B cell (primary cell): Measurements from ENCODE around the gene CRLF2. TPM values are rescaled to one million over a fixed set of nuclear protein-coding genes. Genes with fewer than 3 reads are reported as not detected.
"Not testable (repeated sequence)": the region's sequence is repeated elsewhere in the genome, so short reads cannot be mapped to it uniquely, and the experiment has no call there.

ENCODE experiments used
- ATAC-seq: fragments of 200-7000 bp; cut with Tn5 transposase; one replicate; pipeline ENCODE4 v1.10.0; 2021; ENCODE audit warnings: low read depth, mild to moderate bottlenecking, moderate number of reproducible peaks, moderate library complexity
- CTCF ChIA-PET: fragments of 350-600 bp; sonication (Branson Sonifier 250); formaldehyde crosslinking; loops from one replicate; lab custom pipeline; 2021; ENCODE audit warnings: antibody characterized with exemption, inconsistent platforms; lab: Charles Lee
- POLR2A ChIA-PET: fragments of 350-600 bp; sonication (Branson Sonifier 250); formaldehyde crosslinking; loops from one replicate; lab custom pipeline; 2021; ENCODE audit warnings: antibody characterized with exemption; lab: Charles Lee
- DNase-seq: peaks from one replicate; pipeline ENCODE4 v3.0.0; 2013
- H2AFZ ChIP-seq: 2 replicates; pipeline ENCODE4 v1.6.1; 2012; ENCODE audit warnings: mild to moderate bottlenecking, low read depth, low read length; ENCODE audit not compliant: insufficient read depth, poor library complexity, severe bottlenecking
- H3K27ac ChIP-seq, 2 donors: 1 replicate in 1 of 2; 2 replicates in 1 of 2; pipeline ENCODE4 v1.5.1; 2012 to 2013; ENCODE audit warnings: low read length in 2 of 2, mild to moderate bottlenecking in 2 of 2, moderate library complexity in 1 of 2
- H3K27me3 ChIP-seq, 4 experiments: fragments of 200-600 bp in 1 of 4; sonication (generic) in 1 of 4; replicated peaks in 1 of 4; 1 replicate in 2 of 4; 2 replicates in 2 of 4; pipeline versions ENCODE4 v1.6.1 to v1.7.0; 2013 to 2016; ENCODE audit warnings: low read length in 3 of 4, mild to moderate bottlenecking in 2 of 4, mixed read lengths in 1 of 4, moderate library complexity in 1 of 4; ENCODE audit not compliant: insufficient read depth in 4 of 4, control insufficient read depth in 3 of 4; ENCODE audit errors: control extremely low read depth in 1 of 4
- H3K36me3 ChIP-seq, 2 experiments: replicated peaks in 1 of 2; 1 replicate in 1 of 2; 2 replicates in 1 of 2; pipeline versions ENCODE4 v1.6.1 to v1.7.1; 2013; ENCODE audit warnings: low read length in 1 of 2; ENCODE audit not compliant: insufficient read depth in 2 of 2, control insufficient read depth in 1 of 2; ENCODE audit errors: control extremely low read depth in 1 of 2, extremely low read depth in 1 of 2
- H3K4me1 ChIP-seq, 2 donors: fragments of 200-600 bp in 1 of 2; sonication (generic) in 1 of 2; 1 replicate in 1 of 2; 2 replicates in 1 of 2; pipeline versions ENCODE4 v1.5.1 to v1.6.1; 2013 to 2017; ENCODE audit warnings: low read length in 2 of 2; ENCODE audit not compliant: control insufficient read depth in 2 of 2, insufficient read depth in 2 of 2
- H3K4me2 ChIP-seq: replicated peaks from 2 replicates; pipeline ENCODE3; 2012; ENCODE audit warnings: mild to moderate bottlenecking, low read depth, low read length; ENCODE audit not compliant: poor library complexity, severe bottlenecking
- H3K4me3 ChIP-seq, 5 experiments: fragments of 200-600 bp in 1 of 5; sonication (generic) in 1 of 5; 1 replicate in 3 of 5; 2 replicates in 2 of 5; pipeline versions ENCODE4 v1.5.1 to v1.7.0; 2011 to 2016; ENCODE audit warnings: low read length in 4 of 5, mild to moderate bottlenecking in 4 of 5, low read depth in 2 of 5, control low read depth in 1 of 5, moderate library complexity in 1 of 5; ENCODE audit not compliant: insufficient read depth in 1 of 5; ENCODE audit errors: control extremely low read depth in 1 of 5, extremely low read depth in 1 of 5
- H3K79me2 ChIP-seq: fragments of 200-600 bp; sonication (generic); one replicate; pipeline ENCODE4 v1.6.0; 2016; ENCODE audit warnings: low read length; ENCODE audit not compliant: control insufficient read depth, insufficient read depth
- H3K9ac ChIP-seq: fragments of 200-600 bp; sonication (generic); 2 replicates; pipeline ENCODE4 v1.6.1; 2017; ENCODE audit warnings: mild to moderate bottlenecking, low read length, moderate library complexity
- H3K9me3 ChIP-seq, 3 donors: one replicate each; pipeline versions ENCODE4 v1.6.1 to v1.7.1; 2013; ENCODE audit warnings: low read length in 2 of 3; ENCODE audit not compliant: control insufficient read depth in 2 of 3, insufficient read depth in 1 of 3; ENCODE audit errors: control extremely low read depth in 1 of 3
- H4K20me1 ChIP-seq: 2 replicates; pipeline ENCODE4 v1.6.0; 2012; ENCODE audit warnings: mild to moderate bottlenecking, low read length; ENCODE audit not compliant: insufficient read depth, control insufficient read depth, poor library complexity, severe bottlenecking
- H3K27ac Mint-ChIP-seq: one replicate; pipeline ENCODE4 v1.8.0; 2021; ENCODE audit warnings: mixed read lengths
- H3K27me3 Mint-ChIP-seq: one replicate; pipeline ENCODE4 v1.8.0; 2021; ENCODE audit warnings: mixed read lengths
- H3K4me1 Mint-ChIP-seq: one replicate; pipeline ENCODE4 v1.8.0; 2021; ENCODE audit warnings: mixed read lengths
- H3K4me3 Mint-ChIP-seq: one replicate; pipeline ENCODE4 v1.8.0; 2021; ENCODE audit warnings: mixed read lengths
- H3K9me3 Mint-ChIP-seq: one replicate; pipeline ENCODE4 v1.8.0; 2022; ENCODE audit warnings: mixed read lengths; ENCODE audit not compliant: insufficient read depth
- CTCF ChIP-seq: fragments of 200-600 bp; IDR thresholded peaks from one replicate; pipeline ENCODE4 v1.8.0; 2022; ENCODE audit warnings: antibody characterized with exemption, mild to moderate bottlenecking
- EZH2 ChIP-seq: IDR thresholded peaks from 2 replicates; pipeline ENCODE4 v1.6.1; 2012; ENCODE audit warnings: borderline replicate concordance, low read depth, mild to moderate bottlenecking, moderate library complexity, low read length; ENCODE audit not compliant: insufficient read depth, poor library complexity, severe bottlenecking
- WGBS: methylation state at CpG from one replicate; pipeline ENCODE4 v1.1.5; 2013; ENCODE audit warnings: missing lambda C conversion rate; ENCODE audit not compliant: insufficient coverage; 5-methylcytosine and 5-hydroxymethylcytosine counted together
- intact Hi-C: fragments of 100-400 bp; cut with micrococcal nuclease; formaldehyde crosslinking; loops from one replicate; pipeline ENCODE4 v1.10.0; 2022
- polyA plus RNA-seq: library from polyadenylated mRNA; depleted of rRNA; stranded (reverse); fragments of >200 nt; gene quantifications from 2 replicates; pipeline ENCODE4 v1.2.3, GENCODE V29; 2012
- total RNA-seq, 2 donors: library from RNA; stranded (reverse); fragments of 120-200 nt in 1 of 2; gene quantifications; 1 replicate in 1 of 2; 2 replicates in 1 of 2; pipeline versions ENCODE4 v1.2.3 to v1.2.4, GENCODE V29; 2013 to 2022

CRLF2 gene
- total and polyA plus RNA-seq, 2 donors (not counting 1 experiment from before 2014, with no cell fraction given) = not detected

DNA sequence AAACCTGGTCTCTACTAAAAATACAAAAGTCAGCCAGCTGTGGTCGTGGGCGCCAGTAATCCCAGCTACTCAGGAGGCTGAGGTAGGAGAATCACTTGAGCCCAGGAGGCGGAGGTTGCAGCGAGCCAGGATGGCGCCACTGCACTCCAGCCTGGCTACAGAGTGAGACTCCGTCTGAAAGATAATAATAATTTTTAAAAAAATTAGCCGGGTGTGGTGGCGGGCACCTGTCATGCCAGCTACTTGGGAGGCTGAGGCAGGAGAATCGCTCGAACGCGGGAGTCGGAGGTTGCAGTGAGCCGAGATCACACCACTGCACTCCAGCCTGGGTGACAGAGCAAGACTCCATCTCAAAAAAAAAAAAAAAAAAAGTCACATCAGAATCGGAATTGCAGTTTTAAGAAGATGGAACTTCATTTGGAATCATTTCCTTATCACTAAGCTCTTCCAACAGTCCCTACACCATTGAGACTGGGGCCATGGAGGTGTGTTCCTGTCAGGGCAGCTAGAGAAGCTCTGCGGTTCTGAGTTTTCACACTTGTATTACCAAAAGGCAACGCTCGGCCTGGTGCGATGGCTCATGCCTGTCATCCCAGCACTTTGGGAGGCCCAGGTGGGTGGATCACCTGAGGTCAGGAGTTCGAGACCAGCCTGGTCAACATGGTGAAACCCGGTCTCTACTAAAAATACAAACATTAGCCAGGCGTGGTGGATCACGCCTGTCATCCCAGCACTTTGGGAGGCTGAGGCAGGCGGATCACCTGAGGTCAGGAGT, 55.6 kb downstream of the CRLF2 start:
- H3K4me1 ChIP-seq, H3K79me2 ChIP-seq, intact Hi-C loops, H3K27me3 ChIP-seq, H3K27me3 Mint-ChIP-seq, H3K4me1 Mint-ChIP-seq, ATAC-seq, H3K9me3 Mint-ChIP-seq, H3K9me3 ChIP-seq, H3K36me3 ChIP-seq, H3K4me3 ChIP-seq, CTCF ChIA-PET, H3K4me3 Mint-ChIP-seq, H4K20me1 ChIP-seq, H3K9ac ChIP-seq, H3K4me2 ChIP-seq, H3K27ac Mint-ChIP-seq, H3K27ac ChIP-seq, DNase-seq, POLR2A ChIA-PET, H2AFZ ChIP-seq: not testable (repeated sequence)
- 95% methylated on average over 11 of the region's 24 CpGs for WGBS

GRCh38 chrX:1153940-1154339, 58.5 kb downstream of the CRLF2 start:
- no peak overlapping the region for H3K9ac ChIP-seq
- Mint-ChIP-seq H3K4me3 (no peak overlapping the region), H3K9me3 (no peaks in the 10 kb centered on the region), H3K4me1 (no peaks in the 10 kb centered on the region), H3K27me3 (no peaks in the 10 kb centered on the region), H3K27ac (no peak overlapping the region)
- intact Hi-C loops = no loop called here
- ChIA-PET POLR2A (no interaction called here), CTCF (no interaction called here)
- H3K4me2 ChIP-seq = no peak overlapping the region
- H3K4me3 ChIP-seq = no peak overlapping the region
- peaks cover 0 to 4% (median 0%) of the 10 kb centered on the region in 3 donors for H3K9me3 ChIP-seq
- H2AFZ ChIP-seq = no peak overlapping the region
- no peaks in the 10 kb centered on the region for H3K4me1 ChIP-seq
- no peak overlapping the region for H3K27ac ChIP-seq
- peaks cover 0 to 3% (median 0%) of the 10 kb centered on the region in 4 experiments for H3K27me3 ChIP-seq
- WGBS = 77% methylated on average over 8 of the region's 9 CpGs
- no peak for DNase-seq
- no peak for ATAC-seq
- TF ChIP-seq EZH2 = no peak
- no peak for TF ChIP-seq CTCF
- H4K20me1 ChIP-seq = no peaks in the 10 kb centered on the region
- no peaks in the 10 kb centered on the region for H3K79me2 ChIP-seq
- no peaks in the 10 kb centered on the region for H3K36me3 ChIP-seq
